ENCODE measurements around the gene TGM2.

Gene TGM2

DNA sequence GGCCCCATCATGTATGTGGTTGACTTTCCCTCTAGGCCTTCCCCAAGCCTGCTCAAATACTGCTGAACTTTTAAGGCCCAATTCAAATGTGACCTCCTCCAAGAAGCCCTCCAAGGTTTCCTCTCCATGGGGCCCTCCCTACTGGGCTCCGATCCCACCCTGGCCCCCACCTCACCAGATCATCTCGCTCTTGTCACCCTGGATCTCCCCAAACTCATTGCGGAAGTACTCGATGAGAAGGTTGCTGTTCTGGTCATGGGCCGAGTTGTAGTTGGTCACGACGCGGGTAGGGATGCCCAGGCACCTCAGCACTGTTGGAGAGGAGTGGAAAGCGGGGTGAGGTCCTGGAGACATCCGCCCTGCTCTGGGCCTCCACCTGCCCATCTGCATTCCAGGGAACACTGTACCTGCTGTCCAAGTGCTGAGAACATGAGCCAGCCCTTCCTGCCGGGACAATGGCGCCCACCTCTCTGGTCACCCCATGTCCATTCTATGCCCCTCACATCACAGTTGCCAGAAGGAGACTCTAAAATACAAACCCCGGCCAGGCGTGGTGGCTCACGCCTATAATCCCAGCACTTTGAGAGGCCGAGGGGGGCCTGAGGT lies 23.1 kb downstream of the TGM2 start:
- TF ChIP-seq, protein P1, sequence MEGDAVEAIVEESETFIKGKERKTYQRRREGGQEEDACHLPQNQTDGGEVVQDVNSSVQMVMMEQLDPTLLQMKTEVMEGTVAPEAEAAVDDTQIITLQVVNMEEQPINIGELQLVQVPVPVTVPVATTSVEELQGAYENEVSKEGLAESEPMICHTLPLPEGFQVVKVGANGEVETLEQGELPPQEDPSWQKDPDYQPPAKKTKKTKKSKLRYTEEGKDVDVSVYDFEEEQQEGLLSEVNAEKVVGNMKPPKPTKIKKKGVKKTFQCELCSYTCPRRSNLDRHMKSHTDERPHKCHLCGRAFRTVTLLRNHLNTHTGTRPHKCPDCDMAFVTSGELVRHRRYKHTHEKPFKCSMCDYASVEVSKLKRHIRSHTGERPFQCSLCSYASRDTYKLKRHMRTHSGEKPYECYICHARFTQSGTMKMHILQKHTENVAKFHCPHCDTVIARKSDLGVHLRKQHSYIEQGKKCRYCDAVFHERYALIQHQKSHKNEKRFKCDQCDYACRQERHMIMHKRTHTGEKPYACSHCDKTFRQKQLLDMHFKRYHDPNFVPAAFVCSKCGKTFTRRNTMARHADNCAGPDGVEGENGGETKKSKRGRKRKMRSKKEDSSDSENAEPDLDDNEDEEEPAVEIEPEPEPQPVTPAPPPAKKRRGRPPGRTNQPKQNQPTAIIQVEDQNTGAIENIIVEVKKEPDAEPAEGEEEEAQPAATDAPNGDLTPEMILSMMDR (IDR thresholded peaks at IDR 0.05; ENCODE audit: control insufficient read depth, extremely low read depth, insufficient read depth): no peak
- H3K4me3 ChIP-seq (ENCODE audit: low read depth, low read length): no peak overlapping the region
- no peak for DNase-seq (ENCODE audit: low read depth)

GRCh38 chr20:38141204-38141888 lies 23.7 kb downstream of the TGM2 start:
- TF ChIP-seq, protein P1 (IDR thresholded peaks at IDR 0.05; ENCODE audit: control insufficient read depth, extremely low read depth, insufficient read depth): no peak
- H3K4me3 ChIP-seq (ENCODE audit: low read depth, low read length): no peak overlapping the region
- DNase-seq (ENCODE audit: low read depth): no peak

- DNase-seq (ENCODE audit: low read depth): no peak
- TF ChIP-seq, protein P1 (IDR thresholded peaks at IDR 0.05; ENCODE audit: control insufficient read depth, extremely low read depth, insufficient read depth): no peak
- H3K4me3 ChIP-seq (ENCODE audit: low read depth, low read length): no peak overlapping the region
Measured at GRCh38 chr20:38139977-38140753, 24.9 kb downstream of the TGM2 start.

- no peak for DNase-seq (ENCODE audit: low read depth)
- H3K4me3 ChIP-seq (ENCODE audit: low read depth, low read length): no peak overlapping the region
- TF ChIP-seq, protein P1 (IDR thresholded peaks at IDR 0.05; ENCODE audit: control insufficient read depth, extremely low read depth, insufficient read depth): no peak
Measured at GRCh38 chr20:38139156-38139912, 25.7 kb downstream of the TGM2 start.

DNA sequence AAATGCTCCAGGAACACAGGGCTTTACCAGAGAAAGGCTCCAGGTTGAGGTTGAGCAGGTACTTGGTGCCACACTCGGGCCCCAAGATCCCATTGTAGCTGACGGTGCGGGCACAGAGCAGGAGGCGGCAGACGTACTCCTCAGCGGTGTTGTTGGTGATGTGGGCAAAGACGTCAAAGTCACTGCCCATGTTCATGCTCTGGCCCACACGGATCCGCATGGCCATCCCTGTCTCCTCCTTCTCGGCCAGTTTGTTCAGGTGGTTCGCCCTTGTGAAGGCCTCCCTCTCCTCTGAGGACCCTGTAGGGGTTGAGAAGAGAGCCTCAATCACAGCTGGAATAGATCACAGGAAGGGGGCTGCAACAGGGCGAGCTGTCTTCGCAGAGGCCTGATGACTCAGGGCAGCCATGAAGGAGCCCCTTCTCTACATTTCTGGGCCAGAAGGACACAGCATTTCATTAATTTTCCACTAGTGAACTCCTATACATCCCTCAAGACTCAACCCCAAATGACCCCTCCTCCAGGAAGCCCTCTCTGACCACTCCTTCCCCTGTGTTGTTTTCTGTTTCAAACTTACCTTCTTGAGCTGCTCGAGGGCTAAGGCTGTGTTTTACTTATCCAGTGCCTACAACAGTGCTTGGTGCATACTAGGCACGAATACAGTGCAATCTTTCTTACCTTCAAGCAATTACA lies 26.8 kb downstream of the TGM2 start:
- no peak overlapping the region for H3K4me3 ChIP-seq (ENCODE audit: low read depth, low read length)
- no peak for DNase-seq (ENCODE audit: low read depth)
- TF ChIP-seq, protein P1 (IDR thresholded peaks at IDR 0.05; ENCODE audit: control insufficient read depth, extremely low read depth, insufficient read depth): no peak

GRCh38 chr20:38137441-38138037 lies 27.5 kb downstream of the TGM2 start:
- DNase-seq (ENCODE audit: low read depth): no peak
- no peak overlapping the region for H3K4me3 ChIP-seq (ENCODE audit: low read depth, low read length)
- TF ChIP-seq, protein P1 (IDR thresholded peaks at IDR 0.05; ENCODE audit: control insufficient read depth, extremely low read depth, insufficient read depth): no peak

Measured in LNCaP clone FGC (cell line).